Activated CD4-positive, alpha-beta T cell treated with anti-CD3 and anti-CD28 coated beads, Interleukin-2, amount 50 U/mL, for 24 hours (primary cell): ENCODE measurements around the gene ELAVL1.
"Not testable (repeated sequence)": the region's sequence is repeated elsewhere in the genome, so short reads cannot be mapped to it uniquely, and the experiment has no call there.

Experiments
- DNase-seq, 2 donors: peaks; one replicate each; pipeline ENCODE4 v3.0.0-alpha.2; 2020; ENCODE audit warnings: low read depth in 1 of 2, low spot score in 1 of 2

Gene ELAVL1

DNA sequence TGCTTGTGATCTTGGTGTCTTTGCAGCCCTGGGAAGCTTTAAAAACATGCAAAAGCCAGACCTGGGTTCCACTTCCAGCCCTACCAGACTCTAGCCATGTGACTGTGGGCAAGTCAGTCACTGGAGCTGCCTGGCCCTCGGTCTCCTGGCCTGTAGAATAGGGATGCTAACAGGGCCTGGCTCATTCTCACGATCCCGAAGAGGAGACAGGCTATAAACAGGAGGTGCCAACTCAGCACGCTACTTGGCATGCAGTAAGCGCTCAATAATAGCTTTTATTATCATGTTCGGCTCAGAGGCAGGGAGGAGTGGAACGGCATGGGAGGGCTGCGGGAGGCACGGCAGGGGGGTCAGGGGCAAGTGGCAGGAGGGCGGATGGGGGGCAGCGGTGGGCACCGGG is 81.2 kb downstream of the ELAVL1 start:
- DNase-seq, result no peak

GRCh38 chr19:7923295-7924191 is 81.9 kb downstream of the ELAVL1 start:
- DNase-seq, result no peak

- DNase-seq, result no peak
Observed at GRCh38 chr19:7922836-7923195, 82.6 kb downstream of the ELAVL1 start.

- no peak for DNase-seq
Observed at GRCh38 chr19:7921967-7922835, 83.2 kb downstream of the ELAVL1 start.

- no peak for DNase-seq
Observed at GRCh38 chr19:7921302-7921966, 84.0 kb downstream of the ELAVL1 start.

GRCh38 chr19:7920519-7921301 is 84.7 kb downstream of the ELAVL1 start:
- DNase-seq, result peak; percentile 97 to 99

DNA sequence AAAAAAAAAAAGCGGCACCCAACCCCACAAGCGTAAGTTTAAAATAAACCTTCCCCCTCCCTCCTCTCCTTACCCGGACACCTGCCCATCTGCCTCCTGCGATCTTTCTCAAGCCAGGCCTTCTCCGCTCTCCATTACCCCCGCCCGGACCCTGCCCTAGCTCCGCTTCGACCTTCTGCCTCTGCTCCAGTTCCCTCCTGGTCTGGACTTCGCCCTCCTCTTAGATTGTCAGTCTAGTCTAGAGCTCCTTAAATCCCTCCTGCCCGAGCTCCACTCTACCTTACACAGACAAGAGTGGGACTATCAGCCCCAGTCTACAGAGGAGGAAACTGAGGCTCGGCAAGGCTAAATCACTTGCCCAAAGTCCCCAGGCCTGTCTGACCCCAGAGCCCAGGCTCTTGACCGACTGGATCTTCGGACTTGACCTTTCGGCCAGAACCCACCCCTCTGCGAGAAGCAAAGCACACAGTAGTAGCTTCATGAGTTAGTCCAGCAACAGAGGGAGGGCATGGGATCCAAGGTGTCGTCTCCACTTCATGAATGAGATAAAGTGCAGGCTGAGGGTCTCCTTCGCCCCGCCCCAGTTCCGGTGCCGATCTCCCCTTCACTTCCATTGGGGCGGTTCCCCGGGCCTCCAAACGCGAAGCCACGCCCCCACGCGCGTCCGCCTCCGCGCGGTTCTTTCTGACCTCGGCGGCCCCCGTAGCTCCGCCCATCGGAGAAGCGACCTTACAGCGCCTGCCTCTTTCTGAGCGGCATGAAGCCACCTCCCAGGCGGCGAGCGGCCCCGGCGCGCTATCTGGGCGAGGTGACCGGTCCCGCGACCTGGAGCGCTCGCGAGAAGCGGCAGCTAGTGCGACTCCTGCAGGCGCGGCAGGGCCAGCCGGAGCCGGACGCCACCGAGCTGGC is 85.6 kb downstream of the ELAVL1 start, which contains the start of gene SNAPC2:
SNAPC2 (plus strand) TSS at position 729 of the 909 bp plus-strand sequence; CDS start at position 758, 29 bp downstream.
- peak; percentile 95 to 96 for DNase-seq

DNA sequence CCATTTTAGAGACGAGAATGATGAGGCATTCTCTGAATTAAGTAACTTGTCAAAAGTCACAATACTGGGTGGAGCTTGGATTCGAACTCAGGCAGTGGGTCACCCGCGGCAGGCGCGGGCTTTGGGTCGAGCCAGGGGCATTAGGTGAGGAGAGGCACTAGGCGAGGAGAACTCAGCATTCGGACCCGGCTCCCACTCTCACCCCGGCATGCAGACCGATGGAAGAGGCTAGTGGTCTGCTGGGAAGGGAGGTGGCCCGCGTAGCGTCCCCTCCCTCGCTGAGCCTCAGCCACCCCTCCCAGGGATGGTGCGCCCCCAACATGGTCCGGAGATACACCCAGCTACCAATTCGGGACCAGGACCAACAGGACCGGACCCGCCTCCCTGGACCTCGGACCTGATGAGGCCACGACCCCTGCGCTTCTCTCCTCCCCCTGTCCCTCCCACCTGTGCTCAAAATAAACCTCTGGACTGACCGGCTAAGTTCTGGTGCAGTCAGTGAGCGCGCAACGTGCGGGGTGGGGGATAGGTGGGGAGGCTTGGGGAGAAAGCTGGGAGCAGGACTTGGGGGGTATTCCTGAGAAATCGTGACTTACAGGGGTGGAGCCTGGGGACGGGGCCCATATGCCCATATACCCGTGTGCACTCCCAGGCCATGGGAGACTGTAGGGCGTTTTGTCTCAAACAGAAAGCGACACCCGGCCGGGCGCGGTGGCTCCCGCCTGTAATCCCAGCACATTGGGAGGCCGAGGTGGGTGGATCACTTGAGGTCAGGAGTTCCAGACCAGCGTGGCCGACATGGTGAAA is 86.6 kb downstream of the ELAVL1 start:
- no peak for DNase-seq

DNA sequence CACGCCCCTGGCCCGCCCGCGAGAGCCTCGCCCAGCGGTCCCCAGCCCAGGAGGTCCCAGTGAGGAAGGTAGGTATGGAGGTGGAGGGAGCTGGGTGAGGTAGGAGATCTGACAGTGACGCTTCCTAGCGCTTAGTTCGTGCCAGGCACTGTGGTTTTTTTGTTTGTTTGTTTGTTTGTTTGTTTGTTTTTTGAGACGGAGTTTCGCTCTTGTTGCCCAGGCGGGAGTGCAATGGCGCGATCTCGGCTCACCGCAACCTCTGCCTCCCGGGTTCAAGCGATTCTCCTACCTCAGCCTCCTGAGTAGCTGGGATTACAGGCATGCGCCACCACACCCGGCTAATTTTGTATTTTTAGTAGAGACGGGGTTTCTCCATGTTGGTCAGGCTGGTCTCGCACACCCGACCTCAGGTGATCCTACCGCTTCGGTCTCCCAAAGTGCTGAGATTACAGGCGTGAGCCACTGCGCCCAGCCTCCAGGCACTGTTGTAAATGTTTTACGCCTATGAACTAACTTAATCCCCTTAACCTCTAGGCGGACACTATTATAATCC is 87.3 kb downstream of the ELAVL1 start:
- DNase-seq, result not testable (repeated sequence)

GRCh38 chr19:7917267-7918061 is 88.0 kb downstream of the ELAVL1 start:
- no peak for DNase-seq

DNA sequence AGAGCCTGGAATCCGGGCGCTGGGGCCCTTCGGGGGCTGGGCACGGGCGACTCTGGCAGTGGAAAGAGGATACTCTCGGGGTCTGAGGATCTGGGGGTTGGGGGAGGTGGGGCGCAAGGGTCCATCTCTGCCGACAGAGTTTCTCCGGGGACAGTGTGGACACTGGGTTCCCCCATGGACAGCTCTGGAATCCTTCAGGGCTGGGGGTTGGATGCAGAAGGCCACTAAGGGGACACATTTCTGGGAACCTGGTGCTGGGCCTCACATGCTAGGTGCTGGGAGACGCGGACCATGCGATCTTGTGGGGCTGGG is 88.5 kb downstream of the ELAVL1 start:
- DNase-seq, result no peak

- peak in 1 of 2 donors; percentile 46 for DNase-seq
Observed at GRCh38 chr19:7916103-7916954, 89.1 kb downstream of the ELAVL1 start.

- DNase-seq, result no peak
Observed at GRCh38 chr19:7915250-7916102, 90.0 kb downstream of the ELAVL1 start.

- no peak for DNase-seq
Observed at GRCh38 chr19:7914598-7915045, 90.8 kb downstream of the ELAVL1 start, which contains the start of gene TGFBR3L. Gene TGFBR3L, plus strand, starts transcription at chr19:7914830.

GRCh38 chr19:7914099-7914498 is 91.3 kb downstream of the ELAVL1 start:
- DNase-seq, result no peak

- no peak for DNase-seq
Observed at GRCh38 chr19:7913652-7914051, 91.8 kb downstream of the ELAVL1 start.
